K562 (cell line): ENCODE results near the gene PCDHA7. TPM values are rescaled to one million over a fixed set of nuclear protein-coding genes. Genes with fewer than 3 reads are reported as not detected.

ENCODE experiments used
- ATAC-seq: fragments of 200-7000 bp; cut with Tn5 transposase; 3 replicates; pipeline ENCODE4 v1.9.1; 2020; ENCODE audit warnings: moderate library complexity
- BruUV-seq: library from RNA; stranded (reverse); fragments of 400-500 nt; replicated peaks from 2 replicates; lab custom pipeline; 2021; lab: Mats Ljungman, UMichigan
- CTCF ChIA-PET: fragments of 300-600 bp; formaldehyde crosslinking; extraction: SDS; loops from one replicate; lab custom pipeline; 2021; ENCODE audit warnings: low intra/inter-chr PET ratio; lab: Yijun Ruan, JAX
- POLR2A ChIA-PET: fragments of 300-600, 350-650 bp; sonication (Branson Sonifier 250); formaldehyde crosslinking; extraction: SDS; loops from one replicate; lab custom pipeline; 2021; ENCODE audit warnings: antibody characterized with exemption, inconsistent platforms; lab: Yijun Ruan, JAX
- DNase-seq, 4 experiments: peaks; one replicate each; pipeline versions ENCODE4 v3.0.0 to v3.0.0-alpha.2; 2011 to 2018; ENCODE audit warnings: low spot score in 3 of 4, mixed read lengths in 3 of 4; ENCODE audit errors: extremely low read depth in 1 of 4
- FAIRE-seq: peaks from 2 replicates; lab custom pipeline; 2011; peaks lifted over from hg19 to GRCh38; lab: Jason Lieb, UNC
- H2AFZ ChIP-seq: 2 replicates; pipeline ENCODE4 v1.6.0; 2011; ENCODE audit warnings: low read depth, low read length, control low read depth, inconsistent platforms
- H3K27ac ChIP-seq: fragments of 200-600 bp; 3 replicates; pipeline ENCODE4 v1.8.0; 2011; ENCODE audit warnings: low read depth, mild to moderate bottlenecking, control low read depth, inconsistent platforms, low read length, moderate library complexity, mixed read lengths; ENCODE audit errors: extremely low read depth
- H3K27me3 ChIP-seq, 2 experiments: fragments of 300-600 bp in 1 of 2; 2 replicates in 1 of 2; 3 replicates in 1 of 2; pipeline versions ENCODE4 v1.6.0 to v1.8.0; 2011; ENCODE audit warnings: inconsistent platforms in 2 of 2, low read length in 2 of 2, mild to moderate bottlenecking in 1 of 2, mixed read lengths in 1 of 2, moderate library complexity in 1 of 2; ENCODE audit not compliant: control insufficient read depth in 2 of 2, insufficient read depth in 2 of 2
- H3K36me3 ChIP-seq: fragments of 300-600 bp; 3 replicates; pipeline ENCODE4 v1.8.0; 2011; ENCODE audit warnings: mild to moderate bottlenecking, low read length, inconsistent platforms; ENCODE audit not compliant: control insufficient read depth, insufficient read depth
- H3K4me1 ChIP-seq, 2 experiments: fragments of 200-600 bp in 1 of 2; replicated peaks in 1 of 2; 2 replicates in 1 of 2; 3 replicates in 1 of 2; pipeline versions ENCODE4 v1.5.1 to v1.8.0; 2011; ENCODE audit warnings: inconsistent platforms in 2 of 2, low read length in 2 of 2, mild to moderate bottlenecking in 1 of 2, mixed read lengths in 1 of 2, moderate library complexity in 1 of 2; ENCODE audit not compliant: control insufficient read depth in 2 of 2, insufficient read depth in 2 of 2
- H3K4me2 ChIP-seq: 2 replicates; pipeline ENCODE4 v1.6.1; 2011; ENCODE audit warnings: low read length, control low read depth, inconsistent platforms, mixed read lengths; ENCODE audit not compliant: insufficient read depth
- H3K4me3 ChIP-seq: fragments of 200-600 bp; sonication (generic), shearing (Covaris generic); 2 replicates; pipeline ENCODE4 v1.5.1; 2016; ENCODE audit warnings: control low read depth, inconsistent platforms
- H3K79me2 ChIP-seq: fragments of 200-600 bp; 3 replicates; pipeline ENCODE4 v1.8.0; 2011; ENCODE audit warnings: low read length, inconsistent platforms; ENCODE audit not compliant: control insufficient read depth, insufficient read depth
- H3K9ac ChIP-seq, 2 experiments: 2 replicates each; pipeline versions ENCODE4 v1.6.0 to v1.6.1; 2011; ENCODE audit warnings: low read depth in 2 of 2, low read length in 2 of 2, control low read depth in 1 of 2, inconsistent platforms in 1 of 2, mild to moderate bottlenecking in 1 of 2, mixed read lengths in 1 of 2; ENCODE audit not compliant: insufficient read depth in 1 of 2
- H3K9me1 ChIP-seq: one replicate; pipeline ENCODE4 v1.6.0; 2011; ENCODE audit warnings: inconsistent platforms, mild to moderate bottlenecking, low read length, moderate library complexity; ENCODE audit not compliant: control insufficient read depth, insufficient read depth
- H3K9me3 ChIP-seq: replicated peaks from 2 replicates; pipeline ENCODE4 v1.5.1; 2011; ENCODE audit warnings: low read depth, low read length, inconsistent platforms; ENCODE audit not compliant: control insufficient read depth, insufficient read depth
- H4K20me1 ChIP-seq: replicated peaks from 2 replicates; pipeline ENCODE4 v1.6.1; 2011; ENCODE audit warnings: low read length, inconsistent platforms, mixed read lengths; ENCODE audit not compliant: control insufficient read depth, insufficient read depth
- POLR3G ChIP-seq: IDR thresholded peaks from 2 replicates; pipeline ENCODE4 v1.6.1; 2011; ENCODE audit not compliant: insufficient read length, insufficient replicate concordance; ENCODE audit errors: extremely low read depth
- WGBS: fragments of 100-300 bp; shearing (Covaris generic); methylation state at CpG from one replicate; pipeline ENCODE4 v1.1.6; 2016; ENCODE audit warnings: low coverage, mixed read lengths; ENCODE audit not compliant: insufficient coverage; ENCODE audit errors: missing lambda C conversion rate; 5-methylcytosine and 5-hydroxymethylcytosine counted together
- in situ Hi-C: fragments of 300-500 bp; cut with MboI; formaldehyde crosslinking; loops from 4 replicates; pipeline ENCODE4 v1.15.0; 2018; ENCODE audit warnings: inconsistent platforms, mixed read lengths
- intact Hi-C: fragments of 100-400 bp; cut with micrococcal nuclease; formaldehyde crosslinking; loops from 2 replicates; pipeline ENCODE4 v1.14.2; 2022
- polyA plus RNA-seq, 8 experiments: library from polyadenylated mRNA; depleted of rRNA in 4 of 8; stranded (reverse) in 5 of 8; unstranded in 3 of 8; fragments of >200 nt; fragmentation: Nextera tagmentation in 2 of 8; fragmentation: Illumina TruSeq in 1 of 8; extraction: Ambion mirVana in 2 of 8; extraction: Trizol in 1 of 8; gene quantifications; 2 replicates each; pipeline versions ENCODE4 v1.2.1 to v1.2.3, GENCODE V29; 2011 to 2014; ENCODE audit warnings: inconsistent platforms in 1 of 8, missing spikeins in 1 of 8
- total RNA-seq, 7 experiments: library from RNA; depleted of rRNA in 6 of 7; stranded (reverse); fragments of >200 nt in 6 of 7; fragmentation: Illumina TruSeq in 2 of 7; extraction: Trizol in 2 of 7; gene quantifications; 2 replicates each; pipeline versions ENCODE4 v1.2.1 to v1.2.3, GENCODE V29; 2011 to 2021; ENCODE audit warnings: low replicate concordance in 1 of 7

PCDHA7 gene
- total and polyA plus RNA-seq, 9 of the 15 experiments (the other 6 are each of a cell fraction or from before 2014, with no cell fraction given) = not detected

DNA sequence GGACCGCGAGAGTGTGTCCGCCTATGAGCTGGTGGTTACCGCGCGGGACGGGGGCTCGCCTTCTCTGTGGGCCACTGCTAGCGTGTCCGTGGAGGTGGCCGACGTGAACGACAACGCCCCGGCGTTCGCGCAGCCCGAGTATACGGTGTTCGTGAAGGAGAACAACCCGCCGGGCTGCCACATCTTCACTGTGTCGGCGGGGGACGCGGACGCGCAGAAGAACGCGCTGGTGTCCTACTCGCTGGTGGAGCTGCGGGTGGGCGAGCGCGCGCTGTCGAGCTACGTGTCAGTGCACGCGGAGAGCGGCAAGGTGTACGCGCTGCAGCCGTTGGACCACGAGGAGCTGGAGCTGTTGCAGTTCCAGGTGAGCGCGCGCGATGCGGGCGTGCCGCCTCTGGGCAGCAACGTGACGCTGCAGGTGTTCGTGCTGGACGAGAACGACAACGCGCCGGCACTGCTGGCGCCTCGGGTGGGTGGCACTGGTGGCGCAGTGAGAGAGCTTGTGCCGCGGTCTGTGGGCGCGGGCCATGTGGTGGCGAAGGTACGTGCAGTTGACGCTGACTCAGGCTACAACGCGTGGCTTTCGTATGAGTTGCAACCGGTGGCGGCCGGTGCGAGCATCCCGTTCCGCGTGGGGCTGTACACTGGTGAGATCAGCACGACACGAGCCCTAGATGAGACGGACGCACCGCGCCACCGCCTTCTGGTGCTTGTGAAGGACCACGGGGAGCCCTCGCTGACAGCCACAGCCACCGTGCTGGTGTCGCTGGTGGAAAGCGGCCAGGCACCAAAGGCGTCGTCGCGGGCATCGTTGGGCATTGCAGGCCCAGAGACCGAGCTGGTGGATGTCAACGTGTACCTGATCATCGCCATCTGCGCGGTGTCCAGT lies 1.8 kb downstream of the PCDHA7 start:
- Histone ChIP-seq H4K20me1 (no peaks in the 10 kb centered on the region), H3K27me3 (no peaks in the 10 kb centered on the region), H3K79me2 (no peaks in the 10 kb centered on the region), H3K9ac (no peak overlapping the region), H3K36me3 (no peaks in the 10 kb centered on the region), H2AFZ (no peak overlapping the region), H3K9me3 (no peaks in the 10 kb centered on the region), H3K4me3 (no peak overlapping the region), H3K4me2 (no peak overlapping the region), H3K27ac (no peak overlapping the region), H3K4me1 (no peaks in the 10 kb centered on the region), H3K9me1 (no peaks in the 10 kb centered on the region)
- POLR2A ChIA-PET = no interaction called here
- ATAC-seq = no peak
- CTCF ChIA-PET = no interaction called here
- DNase-seq = no peak
- no peak for TF ChIP-seq POLR3G
- in situ Hi-C loops = no loop called here
- FAIRE-seq = no peak
- no TSS peak for BruUV-seq
- WGBS = 45% methylated on average over 66 of the region's 103 CpGs
- intact Hi-C loops = no loop called here
